IPS-15b (cell line): ENCODE data around the gene PKP3.
A peak's percentile ranks its signal among the peaks of the same experiment; 100 is the strongest.

Experiments used
- H3K27me3 ChIP-seq: one replicate; pipeline ENCODE4 v1.6.1; 2013; ENCODE audit warnings: low read length; ENCODE audit not compliant: control insufficient read depth, insufficient read depth
- H3K36me3 ChIP-seq: one replicate; pipeline ENCODE4 v1.6.1; 2013; ENCODE audit warnings: low read length; ENCODE audit not compliant: control insufficient read depth, insufficient read depth
- H3K4me1 ChIP-seq: one replicate; pipeline ENCODE4 v1.6.1; 2013; ENCODE audit warnings: mild to moderate bottlenecking, low read length; ENCODE audit not compliant: control insufficient read depth, insufficient read depth
- H3K4me3 ChIP-seq: one replicate; pipeline ENCODE4 v1.5.1; 2013; ENCODE audit warnings: low read depth, low read length
- H3K9ac ChIP-seq: one replicate; pipeline ENCODE4 v1.6.1; 2013; ENCODE audit warnings: low read depth, mild to moderate bottlenecking, low read length
- H3K9me3 ChIP-seq: one replicate; pipeline ENCODE4 v1.6.1; 2013; ENCODE audit warnings: mild to moderate bottlenecking, low read length; ENCODE audit not compliant: control insufficient read depth, insufficient read depth

PKP3 gene

GRCh38 chr11:443542-444199, 49.7 kb downstream of the PKP3 start:
- no peaks in the 10 kb centered on the region for H3K4me1 ChIP-seq
- H3K9ac ChIP-seq = no peak overlapping the region
- no peaks in the 10 kb centered on the region for H3K9me3 ChIP-seq
- no peak overlapping the region for H3K4me3 ChIP-seq
- no peaks in the 10 kb centered on the region for H3K27me3 ChIP-seq
- H3K36me3 ChIP-seq = no peaks in the 10 kb centered on the region

- Histone ChIP-seq H3K4me3 (no peak overlapping the region), H3K9ac (no peak overlapping the region), H3K36me3 (no peaks in the 10 kb centered on the region), H3K27me3 (no peaks in the 10 kb centered on the region), H3K4me1 (no peaks in the 10 kb centered on the region), H3K9me3 (no peaks in the 10 kb centered on the region)
These were observed 50.6 kb downstream of the PKP3 start for GRCh38 chr11:444396-445144.

- H3K27me3 ChIP-seq = no peaks in the 10 kb centered on the region
- no peak overlapping the region for H3K9ac ChIP-seq
- H3K36me3 ChIP-seq = no peaks in the 10 kb centered on the region
- H3K4me3 ChIP-seq = no peak overlapping the region
- no peaks in the 10 kb centered on the region for H3K4me1 ChIP-seq
- H3K9me3 ChIP-seq = no peaks in the 10 kb centered on the region
These were observed 52.0 kb downstream of the PKP3 start for GRCh38 chr11:445765-446588.

GRCh38 chr11:446891-447290, 52.9 kb downstream of the PKP3 start:
- H3K4me1 ChIP-seq = peaks cover 2% of the 10 kb centered on the region

GRCh38 chr11:447923-448731, 54.1 kb downstream of the PKP3 start:
- Histone ChIP-seq H3K27me3 (no peaks in the 10 kb centered on the region), H3K4me3 (peak overlapping the region; percentile 87), H3K36me3 (peaks cover 11% of the 10 kb centered on the region), H3K9me3 (no peaks in the 10 kb centered on the region), H3K4me1 (peaks cover 2% of the 10 kb centered on the region), H3K9ac (peak overlapping the region; percentile 37)

More at GRCh38 chr11:446891-447290, 52.9 kb downstream of the PKP3 start:
- Histone ChIP-seq H3K27me3 (no peaks in the 10 kb centered on the region), H3K36me3 (no peaks in the 10 kb centered on the region), H3K9ac (no peak overlapping the region), H3K4me3 (no peak overlapping the region), H3K9me3 (no peaks in the 10 kb centered on the region)

GRCh38 chr11:449889-450808, 56.1 kb downstream of the PKP3 start, which contains the start of gene PTDSS2:
Gene PTDSS2, plus strand, starts transcription at chr11:450279. Its CDS starts 177 bp downstream, at chr11:450456.
- peak within 1 kb of the TSS; percentile 72 for H3K4me3 ChIP-seq
- H3K36me3 ChIP-seq = peaks cover 23% of the 10 kb centered on the region
- peaks cover 4% of the 10 kb centered on the region for H3K4me1 ChIP-seq
- peak within 1 kb of the TSS; percentile 37 for H3K9ac ChIP-seq
- H3K27me3 ChIP-seq = no peaks in the 10 kb centered on the region
- H3K9me3 ChIP-seq = no peaks in the 10 kb centered on the region

GRCh38 chr11:450809-451451, 56.9 kb downstream of the PKP3 start:
- Histone ChIP-seq H3K9ac (peak overlapping the region; percentile 37), H3K36me3 (peaks cover 23% of the 10 kb centered on the region), H3K27me3 (no peaks in the 10 kb centered on the region), H3K4me3 (peak overlapping the region; percentile 72), H3K4me1 (peaks cover 9% of the 10 kb centered on the region), H3K9me3 (no peaks in the 10 kb centered on the region)

- H3K4me1 ChIP-seq = peaks cover 9% of the 10 kb centered on the region
- H3K36me3 ChIP-seq = peaks cover 23% of the 10 kb centered on the region
- H3K9me3 ChIP-seq = no peaks in the 10 kb centered on the region
- no peaks in the 10 kb centered on the region for H3K27me3 ChIP-seq
- peak overlapping the region; percentile 72 for H3K4me3 ChIP-seq
- no peak overlapping the region for H3K9ac ChIP-seq
These were observed 57.7 kb downstream of the PKP3 start for GRCh38 chr11:451738-452137.

GRCh38 chr11:452203-452744, 58.3 kb downstream of the PKP3 start:
- peaks cover 9% of the 10 kb centered on the region for H3K4me1 ChIP-seq
- H3K27me3 ChIP-seq = no peaks in the 10 kb centered on the region
- H3K36me3 ChIP-seq = peaks cover 23% of the 10 kb centered on the region
- H3K9me3 ChIP-seq = no peaks in the 10 kb centered on the region
- no peak overlapping the region for H3K9ac ChIP-seq
- H3K4me3 ChIP-seq = no peak overlapping the region
